K562 (cell line): ENCODE data around the gene CTNNA3. TPM values are rescaled to one million over a fixed set of nuclear protein-coding genes. Genes with fewer than 3 reads are reported as not detected.

Experiments
- ATAC-seq: fragments of 200-7000 bp; cut with Tn5 transposase; 3 replicates; pipeline ENCODE4 v1.9.1; 2020; ENCODE audit warnings: moderate library complexity
- BruUV-seq: library from RNA; stranded (reverse); fragments of 400-500 nt; replicated peaks from 2 replicates; lab custom pipeline; 2021; lab: Mats Ljungman, UMichigan
- CTCF ChIA-PET: fragments of 300-600 bp; formaldehyde crosslinking; extraction: SDS; loops from one replicate; lab custom pipeline; 2021; ENCODE audit warnings: low intra/inter-chr PET ratio; lab: Yijun Ruan, JAX
- POLR2A ChIA-PET: fragments of 300-600, 350-650 bp; sonication (Branson Sonifier 250); formaldehyde crosslinking; extraction: SDS; loops from one replicate; lab custom pipeline; 2021; ENCODE audit warnings: antibody characterized with exemption, inconsistent platforms; lab: Yijun Ruan, JAX
- DNase-seq, 4 experiments: peaks; one replicate each; pipeline versions ENCODE4 v3.0.0 to v3.0.0-alpha.2; 2011 to 2018; ENCODE audit warnings: low spot score in 3 of 4, mixed read lengths in 3 of 4; ENCODE audit errors: extremely low read depth in 1 of 4
- FAIRE-seq: peaks from 2 replicates; lab custom pipeline; 2011; peaks lifted over from hg19 to GRCh38; lab: Jason Lieb, UNC
- H2AFZ ChIP-seq: 2 replicates; pipeline ENCODE4 v1.6.0; 2011; ENCODE audit warnings: low read depth, low read length, control low read depth, inconsistent platforms
- H3K27ac ChIP-seq: fragments of 200-600 bp; 3 replicates; pipeline ENCODE4 v1.8.0; 2011; ENCODE audit warnings: low read depth, mild to moderate bottlenecking, control low read depth, inconsistent platforms, low read length, moderate library complexity, mixed read lengths; ENCODE audit errors: extremely low read depth
- H3K27me3 ChIP-seq, 2 experiments: fragments of 300-600 bp in 1 of 2; 2 replicates in 1 of 2; 3 replicates in 1 of 2; pipeline versions ENCODE4 v1.6.0 to v1.8.0; 2011; ENCODE audit warnings: inconsistent platforms in 2 of 2, low read length in 2 of 2, mild to moderate bottlenecking in 1 of 2, mixed read lengths in 1 of 2, moderate library complexity in 1 of 2; ENCODE audit not compliant: control insufficient read depth in 2 of 2, insufficient read depth in 2 of 2
- H3K36me3 ChIP-seq: fragments of 300-600 bp; 3 replicates; pipeline ENCODE4 v1.8.0; 2011; ENCODE audit warnings: mild to moderate bottlenecking, low read length, inconsistent platforms; ENCODE audit not compliant: control insufficient read depth, insufficient read depth
- H3K4me1 ChIP-seq, 2 experiments: fragments of 200-600 bp in 1 of 2; replicated peaks in 1 of 2; 2 replicates in 1 of 2; 3 replicates in 1 of 2; pipeline versions ENCODE4 v1.5.1 to v1.8.0; 2011; ENCODE audit warnings: inconsistent platforms in 2 of 2, low read length in 2 of 2, mild to moderate bottlenecking in 1 of 2, mixed read lengths in 1 of 2, moderate library complexity in 1 of 2; ENCODE audit not compliant: control insufficient read depth in 2 of 2, insufficient read depth in 2 of 2
- H3K4me2 ChIP-seq: 2 replicates; pipeline ENCODE4 v1.6.1; 2011; ENCODE audit warnings: low read length, control low read depth, inconsistent platforms, mixed read lengths; ENCODE audit not compliant: insufficient read depth
- H3K4me3 ChIP-seq: fragments of 200-600 bp; sonication (generic), shearing (Covaris generic); 2 replicates; pipeline ENCODE4 v1.5.1; 2016; ENCODE audit warnings: control low read depth, inconsistent platforms
- H3K79me2 ChIP-seq: fragments of 200-600 bp; 3 replicates; pipeline ENCODE4 v1.8.0; 2011; ENCODE audit warnings: low read length, inconsistent platforms; ENCODE audit not compliant: control insufficient read depth, insufficient read depth
- H3K9ac ChIP-seq, 2 experiments: 2 replicates each; pipeline versions ENCODE4 v1.6.0 to v1.6.1; 2011; ENCODE audit warnings: low read depth in 2 of 2, low read length in 2 of 2, control low read depth in 1 of 2, inconsistent platforms in 1 of 2, mild to moderate bottlenecking in 1 of 2, mixed read lengths in 1 of 2; ENCODE audit not compliant: insufficient read depth in 1 of 2
- H3K9me1 ChIP-seq: one replicate; pipeline ENCODE4 v1.6.0; 2011; ENCODE audit warnings: inconsistent platforms, mild to moderate bottlenecking, low read length, moderate library complexity; ENCODE audit not compliant: control insufficient read depth, insufficient read depth
- H3K9me3 ChIP-seq: replicated peaks from 2 replicates; pipeline ENCODE4 v1.5.1; 2011; ENCODE audit warnings: low read depth, low read length, inconsistent platforms; ENCODE audit not compliant: control insufficient read depth, insufficient read depth
- H4K20me1 ChIP-seq: replicated peaks from 2 replicates; pipeline ENCODE4 v1.6.1; 2011; ENCODE audit warnings: low read length, inconsistent platforms, mixed read lengths; ENCODE audit not compliant: control insufficient read depth, insufficient read depth
- CBX3 ChIP-seq, 2 experiments: IDR thresholded peaks; 1 replicate in 1 of 2; 2 replicates in 1 of 2; pipeline ENCODE4 v1.6.1; 2012; ENCODE audit warnings: inconsistent platforms in 2 of 2, low read length in 2 of 2, borderline replicate concordance in 1 of 2, control low read depth in 1 of 2
- CEBPB ChIP-seq: fragments of 450-650 bp; IDR thresholded peaks from 2 replicates; pipeline ENCODE4 v1.6.1; 2016; ENCODE audit warnings: missing genetic modification characterization, missing compliant biosample characterization
- CHCHD3 ChIP-seq: fragments of 250-450 bp; sonication (Bioruptor Pico); IDR thresholded peaks from 2 replicates; pipeline ENCODE4 v2.1.2; 2022; ENCODE audit warnings: mild to moderate bottlenecking
- HLTF ChIP-seq: fragments of 450-650 bp; IDR thresholded peaks from 2 replicates; pipeline ENCODE4 v1.6.1; 2016
- POLR2AphosphoS2 ChIP-seq: IDR thresholded peaks from 2 replicates; pipeline ENCODE4 v1.6.1; 2012; ENCODE audit warnings: low read length, improper control_type of control experiment
- RNF219 ChIP-seq: fragments of 250-450 bp; sonication (Bioruptor Pico); IDR thresholded peaks from 2 replicates; pipeline ENCODE4 v1.5.0; 2022; ENCODE audit warnings: mild to moderate bottlenecking
- SMC3 ChIP-seq: conservative IDR thresholded peaks from 2 replicates; pipeline ENCODE4 v1.6.1; 2011; ENCODE audit warnings: low read depth, low read length, improper control_type of control experiment; ENCODE audit not compliant: insufficient read depth
- SRSF1 ChIP-seq: fragments of 200-400 bp; formaldehyde crosslinking; IDR thresholded peaks from 2 replicates; pipeline ENCODE4 v1.6.1; 2017; ENCODE audit warnings: mild to moderate bottlenecking, low read depth, low read length, moderate library complexity
- SUPT5H ChIP-seq: fragments of 450-650 bp; IDR thresholded peaks from 2 replicates; pipeline ENCODE4 v1.6.1; 2016
- ZNF124 ChIP-seq: sonication (generic); formaldehyde crosslinking; IDR thresholded peaks from 2 replicates; pipeline ENCODE4 v1.8.1; 2022; ENCODE audit warnings: missing genetic modification reagents
- ZNF184 ChIP-seq: sonication (generic); formaldehyde crosslinking; IDR thresholded peaks from 2 replicates; pipeline ENCODE4 v1.5.0; 2020; ENCODE audit warnings: missing genetic modification reagents
- ZNF79 ChIP-seq: fragments of 250-450 bp; sonication (Bioruptor Pico); IDR thresholded peaks from 2 replicates; pipeline ENCODE4 v1.4.0; 2020; ENCODE audit warnings: low read depth, mild to moderate bottlenecking, moderate library complexity
- WGBS: fragments of 100-300 bp; shearing (Covaris generic); methylation state at CpG from one replicate; pipeline ENCODE4 v1.1.6; 2016; ENCODE audit warnings: low coverage, mixed read lengths; ENCODE audit not compliant: insufficient coverage; ENCODE audit errors: missing lambda C conversion rate; 5-methylcytosine and 5-hydroxymethylcytosine counted together
- in situ Hi-C: fragments of 300-500 bp; cut with MboI; formaldehyde crosslinking; loops from 4 replicates; pipeline ENCODE4 v1.15.0; 2018; ENCODE audit warnings: inconsistent platforms, mixed read lengths
- intact Hi-C: fragments of 100-400 bp; cut with micrococcal nuclease; formaldehyde crosslinking; loops from 2 replicates; pipeline ENCODE4 v1.14.2; 2022
- polyA plus RNA-seq, 8 experiments: library from polyadenylated mRNA; depleted of rRNA in 4 of 8; stranded (reverse) in 5 of 8; unstranded in 3 of 8; fragments of >200 nt; fragmentation: Nextera tagmentation in 2 of 8; fragmentation: Illumina TruSeq in 1 of 8; extraction: Ambion mirVana in 2 of 8; extraction: Trizol in 1 of 8; gene quantifications; 2 replicates each; pipeline versions ENCODE4 v1.2.1 to v1.2.3, GENCODE V29; 2011 to 2014; ENCODE audit warnings: inconsistent platforms in 1 of 8, missing spikeins in 1 of 8
- total RNA-seq, 7 experiments: library from RNA; depleted of rRNA in 6 of 7; stranded (reverse); fragments of >200 nt in 6 of 7; fragmentation: Illumina TruSeq in 2 of 7; extraction: Trizol in 2 of 7; gene quantifications; 2 replicates each; pipeline versions ENCODE4 v1.2.1 to v1.2.3, GENCODE V29; 2011 to 2021; ENCODE audit warnings: low replicate concordance in 1 of 7
- TF ChIP-seq, protein P1 (sequence below): fragments of 200-800 bp; sonication (Bioruptor generic); IDR thresholded peaks from 2 replicates; pipeline ENCODE4 v1.6.1; 2017; ENCODE audit warnings: missing genetic modification characterization, missing compliant biosample characterization

The CTNNA3 gene
- total and polyA plus RNA-seq, 9 of the 15 experiments (the other 6 are each of a cell fraction or from before 2014, with no cell fraction given), result 0.04 TPM; not detected in 8

GRCh38 chr10:67259319-67259929 lies 436.6 kb downstream of the CTNNA3 start (continued):
- TF ChIP-seq RNF219 (CRISPR knock-in tag), result no peak

GRCh38 chr10:67257427-67258144 lies 438.4 kb downstream of the CTNNA3 start:
- no peak overlapping the region for H3K4me3 ChIP-seq
- ATAC-seq, result no peak
- intact Hi-C loops, result no loop called here
- H3K36me3 ChIP-seq, result no peaks in the 10 kb centered on the region
- no peak for DNase-seq
- H4K20me1 ChIP-seq, result no peaks in the 10 kb centered on the region
- WGBS, result 2% methylated on average over 4 of the region's 4 CpGs
- no peak overlapping the region for H2AFZ ChIP-seq
- FAIRE-seq, result no peak
- POLR2A ChIA-PET, result no interaction called here
- no peaks in the 10 kb centered on the region for H3K9me3 ChIP-seq
- in situ Hi-C loops, result no loop called here
- BruUV-seq, result no TSS peak
- CTCF ChIA-PET, result no interaction called here
- H3K27me3 ChIP-seq, result no peaks in the 10 kb centered on the region
- H3K79me2 ChIP-seq, result no peaks in the 10 kb centered on the region
- TF ChIP-seq ZNF184 (CRISPR knock-in tag) (no peak), CEBPB (no peak), HLTF (no peak), CHCHD3 (CRISPR knock-in tag) (no peak), CBX3 (IDR thresholded peaks at IDR 0.05; ENCODE audit: borderline replicate concordance in 1 of 2, low read length in 2 of 2) (no peak), SMC3 (no peak), ZNF79 (no peak), SUPT5H (no peak), SRSF1 (no peak), POLR2AphosphoS2 (no peak), ZNF124 (CRISPR knock-in tag) (no peak)
- TF ChIP-seq, protein P1, sequence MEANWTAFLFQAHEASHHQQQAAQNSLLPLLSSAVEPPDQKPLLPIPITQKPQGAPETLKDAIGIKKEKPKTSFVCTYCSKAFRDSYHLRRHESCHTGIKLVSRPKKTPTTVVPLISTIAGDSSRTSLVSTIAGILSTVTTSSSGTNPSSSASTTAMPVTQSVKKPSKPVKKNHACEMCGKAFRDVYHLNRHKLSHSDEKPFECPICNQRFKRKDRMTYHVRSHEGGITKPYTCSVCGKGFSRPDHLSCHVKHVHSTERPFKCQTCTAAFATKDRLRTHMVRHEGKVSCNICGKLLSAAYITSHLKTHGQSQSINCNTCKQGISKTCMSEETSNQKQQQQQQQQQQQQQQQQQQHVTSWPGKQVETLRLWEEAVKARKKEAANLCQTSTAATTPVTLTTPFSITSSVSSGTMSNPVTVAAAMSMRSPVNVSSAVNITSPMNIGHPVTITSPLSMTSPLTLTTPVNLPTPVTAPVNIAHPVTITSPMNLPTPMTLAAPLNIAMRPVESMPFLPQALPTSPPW (CRISPR knock-in tag), result no peak
- H3K27ac ChIP-seq, result no peak overlapping the region
- H3K9me1 ChIP-seq, result no peaks in the 10 kb centered on the region
- H3K4me2 ChIP-seq, result no peak overlapping the region
- H3K9ac ChIP-seq, result no peak overlapping the region
- H3K4me1 ChIP-seq, result no peaks in the 10 kb centered on the region
